ENCODE data around the gene BRS3. TPM values are rescaled to one million over a fixed set of nuclear protein-coding genes. Genes with fewer than 3 reads are reported as not detected.
"Not testable (repeated sequence)": the region's sequence is repeated elsewhere in the genome, so short reads cannot be mapped to it uniquely, and the experiment has no call there.

The BRS3 gene
- total RNA-seq: not detected

DNA sequence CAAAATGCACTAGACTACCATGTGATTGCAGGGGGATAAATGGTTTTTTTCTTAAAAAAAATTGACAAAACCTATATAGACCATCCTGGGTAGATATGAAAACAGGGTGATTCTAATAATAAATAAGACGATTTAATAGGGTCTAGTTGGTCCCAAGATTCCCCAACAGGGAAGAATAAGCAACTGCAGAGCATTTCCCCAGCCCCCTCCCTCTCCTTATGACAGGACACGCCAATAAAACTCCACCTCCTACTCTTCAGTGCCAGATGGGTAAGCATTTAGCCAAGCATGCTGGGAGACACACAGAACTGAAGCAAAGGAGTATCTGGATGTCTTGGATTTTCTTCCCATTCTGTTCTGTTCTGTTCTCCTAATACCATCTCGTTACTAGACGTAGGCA lies at the start of gene BRS3:
TSS of gene BRS3 (plus strand) at position 301 of the 400 bp plus-strand sequence. CDS start 168 bp downstream, outside the sequence.
- H3K9me3 ChIP-seq: no peaks in the 10 kb centered on the region
- H3K27me3 ChIP-seq: no peaks in the 10 kb centered on the region
- no peaks in the 10 kb centered on the region for H3K4me1 ChIP-seq
- H3K27ac ChIP-seq: no peak within 1 kb of the TSS
- DNase-seq (ENCODE audit: extremely low spot score in 2 of 2): no peak
- no peaks in the 10 kb centered on the region for H3K36me3 ChIP-seq
- no peak for TF ChIP-seq POLR2AphosphoS5 (IDR thresholded peaks at IDR 0.05; ENCODE audit: insufficient read depth in 1 of 2, low read depth in 1 of 2)
- TF ChIP-seq, protein P1, sequence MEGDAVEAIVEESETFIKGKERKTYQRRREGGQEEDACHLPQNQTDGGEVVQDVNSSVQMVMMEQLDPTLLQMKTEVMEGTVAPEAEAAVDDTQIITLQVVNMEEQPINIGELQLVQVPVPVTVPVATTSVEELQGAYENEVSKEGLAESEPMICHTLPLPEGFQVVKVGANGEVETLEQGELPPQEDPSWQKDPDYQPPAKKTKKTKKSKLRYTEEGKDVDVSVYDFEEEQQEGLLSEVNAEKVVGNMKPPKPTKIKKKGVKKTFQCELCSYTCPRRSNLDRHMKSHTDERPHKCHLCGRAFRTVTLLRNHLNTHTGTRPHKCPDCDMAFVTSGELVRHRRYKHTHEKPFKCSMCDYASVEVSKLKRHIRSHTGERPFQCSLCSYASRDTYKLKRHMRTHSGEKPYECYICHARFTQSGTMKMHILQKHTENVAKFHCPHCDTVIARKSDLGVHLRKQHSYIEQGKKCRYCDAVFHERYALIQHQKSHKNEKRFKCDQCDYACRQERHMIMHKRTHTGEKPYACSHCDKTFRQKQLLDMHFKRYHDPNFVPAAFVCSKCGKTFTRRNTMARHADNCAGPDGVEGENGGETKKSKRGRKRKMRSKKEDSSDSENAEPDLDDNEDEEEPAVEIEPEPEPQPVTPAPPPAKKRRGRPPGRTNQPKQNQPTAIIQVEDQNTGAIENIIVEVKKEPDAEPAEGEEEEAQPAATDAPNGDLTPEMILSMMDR (IDR thresholded peaks at IDR 0.05): no peak
- no peak for TF ChIP-seq POLR2A (IDR thresholded peaks at IDR 0.05)
- intact Hi-C loops (cut with DNase I): no loop called here
- no peak within 1 kb of the TSS for H3K4me3 ChIP-seq

DNA sequence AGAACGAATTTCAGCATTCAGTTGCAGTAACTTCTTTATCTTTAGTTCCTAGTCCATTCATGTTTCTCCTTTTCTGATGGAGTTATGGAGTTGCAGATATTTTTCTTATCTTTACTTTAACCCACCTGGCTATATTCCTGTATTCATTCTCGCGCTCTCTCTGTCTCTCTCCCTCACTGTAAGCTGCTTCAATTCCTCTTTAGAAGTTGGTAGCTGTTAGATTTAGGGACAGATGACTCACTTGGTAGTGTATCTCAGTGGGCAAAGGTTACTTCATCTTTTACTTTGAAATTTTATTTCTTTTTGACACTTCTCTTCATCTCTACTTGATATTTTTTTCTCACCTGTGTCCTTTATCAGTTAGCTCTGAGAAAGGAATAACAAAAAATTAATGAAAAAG lies 49.6 kb upstream of the BRS3 start:
- Histone ChIP-seq H3K27ac (no peak overlapping the region), H3K9me3 (no peaks in the 10 kb centered on the region), H3K4me1 (no peaks in the 10 kb centered on the region), H3K4me3 (no peak overlapping the region), H3K27me3 (no peaks in the 10 kb centered on the region), H3K36me3 (no peaks in the 10 kb centered on the region)
- DNase-seq (ENCODE audit: extremely low spot score in 2 of 2): no peak
- TF ChIP-seq, protein P1 (IDR thresholded peaks at IDR 0.05): no peak
- TF ChIP-seq POLR2A (IDR thresholded peaks at IDR 0.05) (no peak), POLR2AphosphoS5 (IDR thresholded peaks at IDR 0.05; ENCODE audit: insufficient read depth in 1 of 2, low read depth in 1 of 2) (no peak)
- intact Hi-C loops (cut with DNase I): no loop called here

GRCh38 chrX:136445674-136446073 lies 42.1 kb upstream of the BRS3 start:
- H3K4me3 ChIP-seq; H3K4me1 ChIP-seq; H3K27ac ChIP-seq; H3K9me3 ChIP-seq; H3K36me3 ChIP-seq; intact Hi-C loops (cut with DNase I); DNase-seq (ENCODE audit: extremely low spot score in 2 of 2); H3K27me3 ChIP-seq: not testable (repeated sequence)

DNA sequence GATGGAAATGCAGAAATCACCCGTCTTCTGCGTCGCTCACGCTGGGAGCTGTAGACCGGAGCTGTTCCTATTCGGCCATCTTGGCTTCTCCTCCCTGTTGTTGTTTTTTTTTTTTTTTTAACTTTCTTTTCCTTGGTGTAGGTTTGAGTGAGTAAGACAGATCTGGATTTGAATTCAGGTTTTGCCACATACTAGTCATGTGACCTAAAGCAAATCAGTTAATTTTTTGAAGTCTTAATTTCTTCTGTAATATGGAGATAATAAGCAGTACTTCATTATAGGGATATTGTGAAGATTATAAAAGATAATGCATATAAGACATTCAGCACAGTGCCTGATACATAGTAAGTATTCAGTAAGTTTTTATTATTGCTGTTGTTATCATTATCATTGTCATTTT lies 41.5 kb upstream of the BRS3 start:
- Histone ChIP-seq H3K36me3 (no peaks in the 10 kb centered on the region), H3K27ac (no peak overlapping the region), H3K27me3 (no peaks in the 10 kb centered on the region), H3K4me1 (no peaks in the 10 kb centered on the region), H3K4me3 (no peak overlapping the region), H3K9me3 (no peaks in the 10 kb centered on the region)
- intact Hi-C loops (cut with DNase I): no loop called here
- TF ChIP-seq, protein P1 (IDR thresholded peaks at IDR 0.05): no peak
- TF ChIP-seq POLR2A (IDR thresholded peaks at IDR 0.05): no peak
- TF ChIP-seq POLR2AphosphoS5 (IDR thresholded peaks at IDR 0.05; ENCODE audit: insufficient read depth in 1 of 2, low read depth in 1 of 2): no peak
- DNase-seq (ENCODE audit: extremely low spot score in 2 of 2): no peak

DNA sequence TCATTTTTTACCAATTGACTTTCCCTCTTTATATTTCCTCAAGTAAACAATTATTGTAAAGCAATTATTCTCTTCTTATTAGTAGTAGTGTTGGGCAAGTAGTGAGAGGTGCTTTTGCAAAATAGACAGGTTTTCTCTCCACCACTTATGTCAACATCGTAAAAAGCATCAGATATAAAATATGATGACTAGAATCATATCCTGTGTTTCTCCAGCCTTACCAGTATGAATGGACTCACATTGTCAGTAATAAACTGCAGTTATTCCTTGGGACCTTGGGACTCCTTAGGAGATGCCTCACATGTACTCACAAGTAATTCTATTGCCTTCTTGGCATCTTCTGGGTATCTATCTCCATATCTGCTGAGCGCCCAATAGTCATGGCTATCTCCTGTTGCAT lies 40.4 kb upstream of the BRS3 start:
- Histone ChIP-seq H3K27ac (no peak overlapping the region), H3K27me3 (no peaks in the 10 kb centered on the region), H3K9me3 (no peaks in the 10 kb centered on the region), H3K36me3 (no peaks in the 10 kb centered on the region), H3K4me1 (no peaks in the 10 kb centered on the region), H3K4me3 (no peak overlapping the region)
- DNase-seq (ENCODE audit: extremely low spot score in 2 of 2): no peak
- intact Hi-C loops (cut with DNase I): no loop called here
- TF ChIP-seq, protein P1 (IDR thresholded peaks at IDR 0.05): no peak
- no peak for TF ChIP-seq POLR2AphosphoS5 (IDR thresholded peaks at IDR 0.05; ENCODE audit: insufficient read depth in 1 of 2, low read depth in 1 of 2)

- H3K27me3 ChIP-seq: no peaks in the 10 kb centered on the region
These were observed 39.8 kb upstream of the BRS3 start for GRCh38 chrX:136447968-136448367.

More at GRCh38 chrX:136447968-136448367, 39.8 kb upstream of the BRS3 start:
- H3K27ac ChIP-seq: no peak overlapping the region
- DNase-seq (ENCODE audit: extremely low spot score in 2 of 2): no peak
- H3K9me3 ChIP-seq: no peaks in the 10 kb centered on the region
- no peaks in the 10 kb centered on the region for H3K4me1 ChIP-seq
- H3K36me3 ChIP-seq: no peaks in the 10 kb centered on the region
- intact Hi-C loops (cut with DNase I): no loop called here
- H3K4me3 ChIP-seq: no peak overlapping the region
- no peak for TF ChIP-seq POLR2A (IDR thresholded peaks at IDR 0.05)
- no peak for TF ChIP-seq POLR2AphosphoS5 (IDR thresholded peaks at IDR 0.05; ENCODE audit: insufficient read depth in 1 of 2, low read depth in 1 of 2)
- TF ChIP-seq, protein P1 (IDR thresholded peaks at IDR 0.05): no peak

Measured in vagina (tissue), 2 donors.